ENCODE results near the gene MAG. TPM values are rescaled to one million over a fixed set of nuclear protein-coding genes. Genes with fewer than 3 reads are reported as not detected.
A peak's percentile ranks its signal among the peaks of the same experiment; 100 is the strongest.

MAG gene
- total and polyA plus RNA-seq, 2 of the 13 experiments (the other 11 are each of a cell fraction or from before 2014, with no cell fraction given), result 0.20 to 1.3 TPM

GRCh38 chr19:35266520-35267352, 25.2 kb upstream of the MAG start (continued):
- TF ChIP-seq ZC3H13 (CRISPR knock-in tag; IDR thresholded peaks at IDR 0.05), result 0 out of 2 replicates have a peak, but pooled peaks have one; percentile 2
- no peak for TF ChIP-seq ZFP41 (CRISPR knock-in tag; IDR thresholded peaks at IDR 0.05; ENCODE audit: borderline replicate concordance)
- TF ChIP-seq AGO1 (IDR thresholded peaks at IDR 0.05; ENCODE audit: low read depth, low read length, poor library complexity, severe bottlenecking), result peak; percentile 97
- TF ChIP-seq POLR2AphosphoS5 (IDR thresholded peaks at IDR 0.05; ENCODE audit: low read depth, low read length), result 0 out of 2 replicates have a peak, but pooled peaks have one; percentile 2
- TF ChIP-seq, protein P1, sequence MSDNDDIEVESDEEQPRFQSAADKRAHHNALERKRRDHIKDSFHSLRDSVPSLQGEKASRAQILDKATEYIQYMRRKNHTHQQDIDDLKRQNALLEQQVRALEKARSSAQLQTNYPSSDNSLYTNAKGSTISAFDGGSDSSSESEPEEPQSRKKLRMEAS (IDR thresholded peaks at IDR 0.05), result 0 out of 2 replicates have a peak, but pooled peaks have one; percentile 22
- peak; percentile 97 for TF ChIP-seq AGO2 (optimal IDR thresholded peaks at IDR 0.05; ENCODE audit: low read depth, low read length)
- TF ChIP-seq HOXA9 (CRISPR knock-in tag; IDR thresholded peaks at IDR 0.05; ENCODE audit: borderline replicate concordance), result 0 out of 2 replicates have a peak, but pooled peaks have one; percentile 12
- TF ChIP-seq ZNF546 (CRISPR knock-in tag; conservative IDR thresholded peaks at IDR 0.05), result 0 out of 2 replicates have a peak, but pooled peaks have one; percentile 22
- 0 out of 2 replicates have a peak, but pooled peaks have one; percentile 2 for TF ChIP-seq ZBTB2 (CRISPR knock-in tag; IDR thresholded peaks at IDR 0.05; ENCODE audit: low read depth)
- peak; percentile 83 for TF ChIP-seq RBFOX2 (IDR thresholded peaks at IDR 0.05; ENCODE audit: low read depth, low read length)
- TF ChIP-seq ZFY (CRISPR knock-in tag; IDR thresholded peaks at IDR 0.05), result 0 out of 2 replicates have a peak, but pooled peaks have one; percentile 10
- TF ChIP-seq PATZ1 (CRISPR knock-in tag; IDR thresholded peaks at IDR 0.05), result peak; percentile 28; the same call in 1 of the 2 replicates
- TF ChIP-seq MAFG (CRISPR knock-in tag; IDR thresholded peaks at IDR 0.05), result no peak
- no peak for TF ChIP-seq ZNF331 (CRISPR knock-in tag; IDR thresholded peaks at IDR 0.05)
- 0 out of 2 replicates have a peak, but pooled peaks have one; percentile 1 for TF ChIP-seq SAP130 (CRISPR knock-in tag; IDR thresholded peaks at IDR 0.05; ENCODE audit: low read depth)
- 0 out of 2 replicates have a peak, but pooled peaks have one; percentile 31 for TF ChIP-seq GABPB1 (CRISPR knock-in tag; IDR thresholded peaks at IDR 0.05)
- peak; percentile 34; the same call in 1 of the 2 replicates for TF ChIP-seq SALL2 (CRISPR knock-in tag; IDR thresholded peaks at IDR 0.05)
- TF ChIP-seq ZNF558 (CRISPR knock-in tag; IDR thresholded peaks at IDR 0.05; ENCODE audit: borderline replicate concordance), result no peak
- peak; percentile 78 for TF ChIP-seq SRSF1 (optimal IDR thresholded peaks at IDR 0.05; ENCODE audit: low read depth, low read length)
- TF ChIP-seq KAT2B (IDR thresholded peaks at IDR 0.05; ENCODE audit: borderline replicate concordance, low read depth, low read length), result no peak
